ENCODE results near the gene ZBTB11. TPM values are rescaled to one million over a fixed set of nuclear protein-coding genes. Genes with fewer than 3 reads are reported as not detected.

The ZBTB11 gene
- total and polyA plus RNA-seq, 2 of the 13 experiments (the other 11 are each of a cell fraction or from before 2014, with no cell fraction given), result 5.9 to 18.1 TPM

- TF ChIP-seq ZKSCAN1 (IDR thresholded peaks at IDR 0.05; ENCODE audit: low read length) (no peak), ZNF552 (CRISPR knock-in tag; IDR thresholded peaks at IDR 0.05; ENCODE audit: borderline replicate concordance) (no peak), ZNF687 (CRISPR knock-in tag; IDR thresholded peaks at IDR 0.05) (peak; percentile 82), ELK4 (CRISPR knock-in tag; IDR thresholded peaks at IDR 0.05; ENCODE audit: borderline replicate concordance) (no peak), DZIP1 (CRISPR knock-in tag; IDR thresholded peaks at IDR 0.05) (no peak), CBX2 (IDR thresholded peaks at IDR 0.05; ENCODE audit: low read depth, low read length) (no peak), CBX2 (CRISPR knock-in tag; IDR thresholded peaks at IDR 0.05; ENCODE audit: low read depth) (no peak), TFE3 (CRISPR knock-in tag; IDR thresholded peaks at IDR 0.05) (no peak), REPIN1 (CRISPR knock-in tag; IDR thresholded peaks at IDR 0.05; ENCODE audit: borderline replicate concordance, low read depth) (0 out of 2 replicates have a peak, but pooled peaks have one; percentile 26), PLRG1 (conservative IDR thresholded peaks at IDR 0.05) (no peak), LRRFIP1 (CRISPR knock-in tag; conservative IDR thresholded peaks at IDR 0.05) (no peak), CREB3 (CRISPR knock-in tag; IDR thresholded peaks at IDR 0.05) (0 out of 2 replicates have a peak, but pooled peaks have one; percentile 50), ZNF232 (CRISPR knock-in tag; IDR thresholded peaks at IDR 0.05; ENCODE audit: borderline replicate concordance) (peak; percentile 75; the same call in 1 of the 2 replicates), RBAK (CRISPR knock-in tag; IDR thresholded peaks at IDR 0.05) (no peak), ZNF510 (CRISPR knock-in tag; IDR thresholded peaks at IDR 0.05; ENCODE audit: low read depth) (no peak)
These were observed at the start of gene ZBTB11 (continued) for GRCh38 chr3:101676765-101677435.

Data from HepG2 (cell line).